Fibroblast of mammary gland (primary cell): Measurements from ENCODE around the gene SLC15A4.

ENCODE experiments used
- DNase-seq: peaks from one replicate; pipeline ENCODE4 v3.0.0-alpha.2; 2010; ENCODE audit warnings: low read depth
- H3K4me3 ChIP-seq: 2 replicates; pipeline ENCODE4 v1.5.1; 2011; ENCODE audit warnings: low read depth, mild to moderate bottlenecking, low read length, moderate library complexity; ENCODE audit not compliant: control insufficient read depth
- TF ChIP-seq, protein P1 (sequence below): conservative IDR thresholded peaks from 2 replicates; pipeline ENCODE4 v1.5.1; 2011; ENCODE audit warnings: low read depth, low read length, inconsistent platforms; ENCODE audit not compliant: control insufficient read depth, insufficient read depth

The SLC15A4 gene

DNA sequence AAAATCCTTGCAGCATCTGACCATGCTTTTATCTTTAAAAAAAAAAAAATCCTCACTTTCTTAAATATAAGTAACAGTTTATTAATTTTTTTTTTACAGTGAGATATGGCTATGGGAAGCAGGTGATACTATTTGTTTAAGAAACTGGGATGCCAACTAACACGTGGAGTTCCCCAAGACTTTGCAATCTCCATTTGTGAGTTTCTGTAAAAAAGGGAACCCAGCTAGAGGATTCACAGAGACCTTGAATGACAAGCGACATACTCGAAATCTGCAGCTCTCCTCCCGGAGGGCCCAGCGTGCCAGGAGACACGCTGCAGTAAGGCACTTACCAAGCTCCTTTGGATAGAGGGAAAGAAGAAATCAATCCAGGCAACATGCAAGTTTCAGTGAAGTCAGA lies 30.1 kb downstream of the SLC15A4 start:
- no peak overlapping the region for H3K4me3 ChIP-seq
- TF ChIP-seq, protein P1, sequence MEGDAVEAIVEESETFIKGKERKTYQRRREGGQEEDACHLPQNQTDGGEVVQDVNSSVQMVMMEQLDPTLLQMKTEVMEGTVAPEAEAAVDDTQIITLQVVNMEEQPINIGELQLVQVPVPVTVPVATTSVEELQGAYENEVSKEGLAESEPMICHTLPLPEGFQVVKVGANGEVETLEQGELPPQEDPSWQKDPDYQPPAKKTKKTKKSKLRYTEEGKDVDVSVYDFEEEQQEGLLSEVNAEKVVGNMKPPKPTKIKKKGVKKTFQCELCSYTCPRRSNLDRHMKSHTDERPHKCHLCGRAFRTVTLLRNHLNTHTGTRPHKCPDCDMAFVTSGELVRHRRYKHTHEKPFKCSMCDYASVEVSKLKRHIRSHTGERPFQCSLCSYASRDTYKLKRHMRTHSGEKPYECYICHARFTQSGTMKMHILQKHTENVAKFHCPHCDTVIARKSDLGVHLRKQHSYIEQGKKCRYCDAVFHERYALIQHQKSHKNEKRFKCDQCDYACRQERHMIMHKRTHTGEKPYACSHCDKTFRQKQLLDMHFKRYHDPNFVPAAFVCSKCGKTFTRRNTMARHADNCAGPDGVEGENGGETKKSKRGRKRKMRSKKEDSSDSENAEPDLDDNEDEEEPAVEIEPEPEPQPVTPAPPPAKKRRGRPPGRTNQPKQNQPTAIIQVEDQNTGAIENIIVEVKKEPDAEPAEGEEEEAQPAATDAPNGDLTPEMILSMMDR, result no peak
- no peak for DNase-seq

DNA sequence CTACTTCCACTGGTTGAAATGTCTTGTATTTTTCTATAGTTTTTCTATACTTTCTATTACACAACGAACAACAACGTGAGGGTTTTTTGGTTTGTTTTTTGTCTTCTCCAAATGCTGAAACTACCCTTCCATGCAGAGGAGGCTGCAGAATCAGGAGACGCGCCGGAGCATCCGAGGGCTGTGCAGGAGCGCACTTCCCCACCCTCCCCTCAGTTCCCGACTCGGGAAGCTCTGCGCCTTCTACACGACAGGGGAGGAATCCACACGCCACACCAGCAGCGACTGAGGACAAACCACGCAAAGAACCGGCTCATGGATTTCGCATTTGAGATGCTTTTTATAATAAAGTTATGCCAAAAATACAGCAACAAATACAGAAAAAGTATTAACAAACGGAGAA lies 30.9 kb downstream of the SLC15A4 start:
- no peak overlapping the region for H3K4me3 ChIP-seq
- no peak for DNase-seq
- TF ChIP-seq, protein P1, result no peak

DNA sequence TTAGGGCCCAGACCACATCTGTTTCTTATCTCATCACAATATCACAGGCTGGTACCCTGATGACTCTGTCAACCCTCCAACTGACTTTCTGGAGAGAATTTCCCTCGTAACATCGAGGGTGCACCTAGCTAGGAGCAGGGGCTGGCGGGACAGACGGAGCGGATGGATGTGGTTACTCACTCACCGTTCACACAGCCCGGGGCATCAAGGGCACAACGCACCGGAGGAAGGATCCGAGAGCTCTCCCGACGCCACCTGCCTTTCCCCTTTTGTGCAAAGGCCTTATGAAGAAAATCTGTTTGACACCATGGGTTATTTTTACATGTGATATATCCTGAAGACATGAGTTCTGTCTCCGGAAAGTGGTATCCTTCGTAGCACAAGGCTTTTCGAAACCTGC lies 31.4 kb downstream of the SLC15A4 start:
- no peak overlapping the region for H3K4me3 ChIP-seq
- DNase-seq, result no peak
- TF ChIP-seq, protein P1, result no peak

DNA sequence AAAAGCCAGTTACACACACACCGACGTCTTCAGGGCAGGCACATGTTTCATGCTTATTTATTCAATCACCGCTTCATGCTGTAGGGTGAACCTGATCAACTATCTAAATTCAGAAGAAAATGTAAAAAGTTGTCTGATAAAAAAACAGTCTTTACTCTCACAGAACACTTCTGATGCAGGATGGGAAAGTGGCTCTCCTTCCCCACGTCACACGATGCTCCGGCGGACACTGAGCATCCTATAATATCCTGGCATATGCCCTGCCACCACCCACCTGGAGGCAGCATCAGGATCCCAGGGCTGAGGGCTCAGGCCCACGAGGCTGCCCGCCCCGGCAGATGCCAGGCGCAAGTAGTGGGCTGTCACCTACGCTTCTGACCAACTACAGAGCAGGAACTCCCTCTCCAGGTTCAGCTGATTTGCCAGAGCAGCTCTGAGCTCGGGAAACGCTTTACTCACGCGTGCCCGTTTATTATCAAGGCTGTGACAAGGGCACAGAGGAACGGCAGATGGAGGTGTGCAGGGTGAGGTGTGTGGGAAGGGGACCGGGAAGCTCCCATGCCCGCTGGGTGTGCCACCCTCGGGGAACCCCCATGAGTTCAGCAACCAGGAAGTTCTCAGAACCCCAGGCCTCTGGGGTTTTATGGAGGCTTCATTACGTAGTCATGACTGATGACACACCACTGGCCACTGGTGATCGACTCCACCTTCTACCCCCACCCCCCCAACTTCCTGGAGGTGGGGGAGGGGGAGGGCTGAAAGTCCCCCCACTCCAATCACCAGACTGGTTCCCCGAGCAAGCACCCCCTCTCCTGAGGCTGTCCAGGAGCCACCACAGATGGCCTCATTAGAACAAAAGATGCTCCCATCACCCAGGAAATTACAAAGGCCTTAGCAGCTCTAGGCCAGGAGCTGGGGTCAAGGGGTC lies 32.1 kb downstream of the SLC15A4 start:
- no peak overlapping the region for H3K4me3 ChIP-seq
- peak; percentile 30 for DNase-seq
- TF ChIP-seq, protein P1, result no peak

DNA sequence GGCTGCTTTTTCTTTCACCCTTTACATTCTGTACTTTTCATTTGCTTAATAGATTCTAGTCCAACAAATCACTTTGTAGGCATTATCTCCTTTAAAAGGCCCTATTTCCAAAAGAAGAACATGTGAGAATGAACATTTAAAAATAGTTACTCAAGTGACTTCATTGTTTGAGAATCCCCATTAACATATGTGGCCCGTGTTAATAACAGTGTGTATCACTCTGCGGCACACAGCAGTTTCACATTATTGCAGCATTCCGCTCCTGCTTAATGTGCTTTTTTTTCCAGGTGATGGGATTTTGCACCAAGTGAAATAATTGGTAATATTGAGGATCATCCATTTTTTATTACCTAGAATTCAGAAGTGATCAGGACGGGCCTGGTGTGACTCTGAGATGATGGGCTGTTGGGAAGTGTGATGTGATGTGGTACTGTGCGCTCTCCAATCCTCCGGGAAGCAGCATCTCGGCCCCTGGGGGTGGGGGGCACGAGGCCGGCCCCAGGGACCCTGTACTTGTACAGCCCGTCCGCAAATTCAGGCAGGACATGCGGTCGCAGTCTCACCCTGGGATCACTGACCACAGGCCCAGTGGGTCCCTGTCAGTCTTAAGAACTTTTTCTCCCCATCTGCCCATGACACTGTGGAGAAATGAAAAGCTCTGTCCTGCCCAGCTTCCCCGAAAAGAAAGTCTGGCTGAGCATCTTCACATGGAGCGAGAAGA lies 32.9 kb downstream of the SLC15A4 start:
- H3K4me3 ChIP-seq, result no peak overlapping the region
- no peak for DNase-seq
- TF ChIP-seq, protein P1, result no peak

DNA sequence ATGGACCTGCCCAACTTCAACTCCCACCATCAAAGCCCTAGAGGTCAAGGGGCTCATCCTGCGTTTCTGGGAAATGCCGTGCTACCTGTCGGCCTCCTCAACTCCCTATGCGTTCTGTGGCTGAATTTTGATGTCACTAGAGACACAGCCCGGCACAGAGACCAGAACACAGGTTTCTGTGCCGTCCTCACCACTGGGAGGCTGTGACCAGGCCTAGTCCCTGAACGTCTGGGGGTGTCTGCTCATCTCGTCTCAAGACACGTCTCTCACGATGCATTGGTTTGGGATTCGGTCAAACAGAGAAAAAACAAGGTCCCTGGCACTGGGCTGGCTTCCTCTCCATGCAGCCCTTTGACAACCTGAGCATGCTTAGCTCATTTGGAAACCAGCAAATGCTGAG lies 33.5 kb downstream of the SLC15A4 start:
- TF ChIP-seq, protein P1, result no peak
- no peak for DNase-seq
- H3K4me3 ChIP-seq, result no peak overlapping the region
